HG02759 (cell line): ENCODE results near the gene ARSK.
"Not testable (repeated sequence)": the region's sequence is repeated elsewhere in the genome, so short reads cannot be mapped to it uniquely, and the experiment has no call there.

Experiments
- ATAC-seq: cut with Tn5 transposase; IDR thresholded peaks from one replicate; pipeline ENCODE4 v1.9.1; 2021; ENCODE audit warnings: mild to moderate bottlenecking, moderate library complexity; ENCODE audit not compliant: unreplicated experiment

Gene ARSK

DNA sequence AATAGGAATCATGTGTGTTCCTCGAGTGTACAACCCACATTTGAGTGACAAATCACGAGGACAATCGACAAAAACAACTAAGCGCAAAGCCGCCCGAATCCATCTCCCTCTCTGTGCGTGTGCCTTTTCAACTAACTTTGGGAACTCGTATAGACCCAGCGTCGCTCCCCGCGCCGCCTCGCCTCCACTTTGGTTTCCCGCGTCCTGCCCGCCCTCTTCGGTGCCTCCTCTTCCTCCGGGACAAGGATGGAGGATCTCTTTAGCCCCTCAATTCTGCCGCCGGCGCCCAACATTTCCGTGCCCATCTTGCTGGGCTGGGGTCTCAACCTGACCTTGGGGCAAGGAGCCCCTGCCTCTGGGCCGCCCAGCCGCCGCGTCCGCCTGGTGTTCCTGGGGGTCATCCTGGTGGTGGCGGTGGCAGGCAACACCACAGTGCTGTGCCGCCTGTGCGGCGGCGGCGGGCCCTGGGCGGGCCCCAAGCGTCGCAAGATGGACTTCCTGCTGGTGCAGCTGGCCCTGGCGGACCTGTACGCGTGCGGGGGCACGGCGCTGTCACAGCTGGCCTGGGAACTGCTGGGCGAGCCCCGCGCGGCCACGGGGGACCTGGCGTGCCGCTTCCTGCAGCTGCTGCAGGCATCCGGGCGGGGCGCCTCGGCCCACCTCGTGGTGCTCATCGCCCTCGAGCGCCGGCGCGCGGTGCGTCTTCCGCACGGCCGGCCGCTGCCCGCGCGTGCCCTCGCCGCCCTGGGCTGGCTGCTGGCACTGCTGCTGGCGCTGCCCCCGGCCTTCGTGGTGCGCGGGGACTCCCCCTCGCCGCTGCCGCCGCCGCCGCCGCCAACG is 65.3 kb downstream of the ARSK start, which contains the start of gene GPR150:
Gene GPR150 (plus strand): TSS at position 58 of the 840 bp plus-strand sequence. CDS start 189 bp downstream, at position 247.
- ATAC-seq = peak; percentile 77

DNA sequence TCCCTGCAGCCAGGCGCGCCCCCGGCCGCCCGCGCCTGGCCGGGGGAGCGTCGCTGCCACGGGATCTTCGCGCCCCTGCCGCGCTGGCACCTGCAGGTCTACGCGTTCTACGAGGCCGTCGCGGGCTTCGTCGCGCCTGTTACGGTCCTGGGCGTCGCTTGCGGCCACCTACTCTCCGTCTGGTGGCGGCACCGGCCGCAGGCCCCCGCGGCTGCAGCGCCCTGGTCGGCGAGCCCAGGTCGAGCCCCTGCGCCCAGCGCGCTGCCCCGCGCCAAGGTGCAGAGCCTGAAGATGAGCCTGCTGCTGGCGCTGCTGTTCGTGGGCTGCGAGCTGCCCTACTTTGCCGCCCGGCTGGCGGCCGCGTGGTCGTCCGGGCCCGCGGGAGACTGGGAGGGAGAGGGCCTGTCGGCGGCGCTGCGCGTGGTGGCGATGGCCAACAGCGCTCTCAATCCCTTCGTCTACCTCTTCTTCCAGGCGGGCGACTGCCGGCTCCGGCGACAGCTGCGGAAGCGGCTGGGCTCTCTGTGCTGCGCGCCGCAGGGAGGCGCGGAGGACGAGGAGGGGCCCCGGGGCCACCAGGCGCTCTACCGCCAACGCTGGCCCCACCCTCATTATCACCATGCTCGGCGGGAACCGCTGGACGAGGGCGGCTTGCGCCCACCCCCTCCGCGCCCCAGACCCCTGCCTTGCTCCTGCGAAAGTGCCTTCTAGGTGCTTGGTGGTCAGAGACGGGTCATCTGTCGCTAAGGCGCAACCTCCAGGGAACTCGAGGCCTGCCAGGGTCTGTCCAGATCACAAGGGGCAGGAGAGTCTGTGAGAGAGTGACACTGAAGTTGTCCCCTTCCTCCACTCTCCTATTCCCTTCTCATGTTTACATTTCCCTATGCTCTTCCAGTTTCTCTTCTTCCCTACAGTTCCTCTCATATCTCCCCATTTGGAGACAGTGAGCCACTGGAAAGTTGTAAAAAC is 66.3 kb downstream of the ARSK start:
- ATAC-seq = peak; percentile 49

DNA sequence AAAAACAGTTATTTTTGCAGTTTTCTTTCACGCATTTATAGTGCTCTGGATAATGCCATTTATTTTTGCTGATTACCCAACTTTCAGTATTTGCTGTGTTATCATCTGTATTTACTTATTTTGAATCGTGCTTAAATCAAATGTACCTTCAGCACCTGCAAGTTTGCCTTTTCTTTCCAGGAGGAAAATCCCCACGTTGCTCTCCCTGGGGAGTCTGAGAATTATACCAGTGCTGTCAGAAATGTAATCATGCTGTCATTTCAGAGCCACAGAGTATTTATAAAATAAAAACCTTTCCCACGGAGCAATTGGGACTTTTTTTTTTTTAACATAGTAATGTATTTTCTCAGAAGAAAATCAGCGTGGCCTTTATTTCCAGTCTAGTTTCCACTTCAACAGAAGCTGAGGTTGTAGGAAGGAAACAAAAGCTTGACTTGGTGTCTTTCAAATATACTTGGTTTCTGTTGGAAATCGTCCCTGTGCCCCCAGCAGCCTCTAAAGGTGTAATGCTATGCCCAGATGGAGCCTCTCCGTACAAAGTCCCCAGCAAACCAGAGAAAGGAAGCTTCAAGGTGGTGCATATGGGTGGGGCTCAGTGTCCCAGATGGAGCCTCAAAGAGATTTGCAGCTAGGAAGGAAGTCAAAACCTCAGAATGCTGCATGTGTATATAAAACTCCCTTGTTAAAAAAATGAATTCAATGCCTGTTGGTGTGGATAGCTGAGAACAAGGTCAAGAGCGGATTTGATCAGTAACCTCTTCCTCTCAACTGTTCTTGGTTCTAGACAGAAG is 67.1 kb downstream of the ARSK start:
- no peak for ATAC-seq

DNA sequence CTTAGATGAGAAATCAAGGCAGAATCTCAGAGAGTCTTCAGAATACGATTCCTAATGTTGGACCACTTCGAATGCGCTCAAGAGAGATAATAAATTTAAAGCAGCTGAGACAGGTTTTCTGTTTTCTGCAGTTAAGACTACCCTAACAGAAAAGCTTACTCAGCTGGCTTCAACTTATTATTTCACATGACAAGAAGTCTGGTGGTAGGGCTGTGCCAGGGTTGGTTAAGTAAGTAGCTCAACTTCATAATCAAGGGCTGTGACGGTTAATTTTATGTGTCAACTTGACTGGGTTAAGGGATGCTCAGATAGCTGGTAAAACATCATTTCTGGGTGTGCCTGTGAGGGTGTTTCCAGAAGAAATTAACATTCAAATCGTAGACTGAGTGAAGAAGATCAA is 68.8 kb downstream of the ARSK start:
- no peak for ATAC-seq

DNA sequence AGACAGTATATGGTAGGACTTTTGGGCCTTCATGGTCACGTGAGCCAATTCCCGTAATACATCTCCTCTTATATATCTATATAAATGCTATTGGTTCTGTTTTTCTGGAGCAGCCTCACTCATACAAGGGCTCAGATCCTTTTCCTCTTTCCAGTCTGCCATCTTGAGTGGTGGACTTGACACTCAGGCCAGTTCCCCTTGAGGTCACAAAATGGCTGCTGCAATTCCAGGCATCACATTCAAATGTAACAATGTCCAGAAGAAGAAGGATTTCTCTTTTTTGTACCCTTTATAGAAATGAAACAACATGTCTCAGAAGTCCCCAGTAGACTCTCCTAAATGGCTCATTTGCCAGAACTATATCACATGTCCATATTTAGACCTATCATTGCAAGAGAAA is 69.5 kb downstream of the ARSK start:
- ATAC-seq = no peak

DNA sequence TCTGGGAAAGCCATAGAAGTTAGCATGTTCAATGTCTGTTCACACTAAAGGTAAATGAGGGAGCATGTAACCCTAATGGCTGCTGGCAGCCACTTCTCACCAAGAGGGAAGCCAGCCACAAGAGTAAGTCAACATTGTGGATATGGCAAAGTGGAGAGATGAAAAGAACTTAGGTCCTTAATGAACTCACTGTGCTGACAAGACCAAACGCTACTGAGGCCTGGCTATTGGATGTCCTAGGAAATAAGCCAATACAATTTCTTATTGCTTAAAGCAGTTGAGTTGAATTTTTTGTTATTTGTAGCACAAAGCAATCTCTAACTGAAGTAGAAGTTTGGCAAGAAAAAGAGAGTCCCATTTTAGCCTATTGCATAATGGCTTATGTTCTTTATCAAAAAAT is 71.8 kb downstream of the ARSK start:
- ATAC-seq = no peak

DNA sequence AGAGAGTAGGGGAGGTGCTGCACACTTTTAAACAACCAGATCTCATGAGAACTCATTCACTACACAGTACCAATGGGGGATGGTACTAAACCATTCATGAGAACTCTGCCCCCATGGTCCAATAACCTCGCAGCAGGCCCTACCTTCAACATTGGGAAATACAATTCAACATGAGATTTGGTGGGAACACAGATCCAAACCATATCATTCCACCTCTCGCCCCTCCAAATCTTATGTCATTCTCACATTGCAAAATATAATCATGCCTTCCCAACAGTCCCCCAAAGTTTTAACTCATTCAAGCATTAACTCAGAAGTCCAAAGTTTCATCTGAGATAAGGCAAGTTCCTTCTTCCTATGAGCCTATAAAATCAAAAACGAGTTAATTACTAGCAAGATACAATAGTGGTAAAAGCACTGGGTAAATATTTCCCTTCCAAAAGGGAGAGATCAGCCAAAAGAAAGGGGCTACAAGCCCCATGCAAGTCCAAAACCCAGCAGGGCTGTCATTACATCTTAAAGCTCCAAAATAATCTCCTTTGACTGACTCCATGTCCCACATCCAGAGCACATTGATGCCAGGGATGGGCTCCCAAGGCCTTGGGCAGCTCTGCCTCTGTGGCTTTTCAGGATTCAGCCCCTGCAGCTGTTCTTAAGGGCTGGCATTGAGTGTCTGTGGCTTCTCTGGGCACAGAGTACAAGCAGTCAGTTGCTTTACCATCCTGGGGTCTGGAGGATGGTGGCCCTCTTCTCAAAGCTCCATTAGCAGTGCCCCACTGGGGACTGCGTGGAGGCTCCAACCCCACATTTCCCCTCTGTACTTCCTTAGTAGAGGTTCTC is 73.3 kb downstream of the ARSK start:
- ATAC-seq = no peak

DNA sequence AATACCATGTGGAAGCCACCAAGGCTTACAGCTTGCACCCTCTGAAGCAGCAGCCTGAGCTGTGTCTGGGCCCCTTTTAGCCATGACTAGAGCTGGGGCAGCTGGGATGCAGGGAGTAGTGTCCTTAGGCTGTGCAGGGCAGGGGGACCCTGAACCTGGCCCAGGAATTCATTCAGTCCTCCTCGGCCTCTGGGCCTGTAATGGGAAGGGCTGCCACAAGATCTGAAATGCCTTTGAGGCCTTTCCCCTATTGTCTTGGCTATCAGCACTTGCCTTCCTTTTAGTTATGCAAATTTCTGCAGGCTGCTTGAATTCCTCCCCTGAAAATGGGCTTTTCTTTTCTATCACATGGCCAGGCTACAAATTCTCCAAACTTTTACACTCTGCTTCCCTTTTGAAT is 74.0 kb downstream of the ARSK start:
- no peak for ATAC-seq

DNA sequence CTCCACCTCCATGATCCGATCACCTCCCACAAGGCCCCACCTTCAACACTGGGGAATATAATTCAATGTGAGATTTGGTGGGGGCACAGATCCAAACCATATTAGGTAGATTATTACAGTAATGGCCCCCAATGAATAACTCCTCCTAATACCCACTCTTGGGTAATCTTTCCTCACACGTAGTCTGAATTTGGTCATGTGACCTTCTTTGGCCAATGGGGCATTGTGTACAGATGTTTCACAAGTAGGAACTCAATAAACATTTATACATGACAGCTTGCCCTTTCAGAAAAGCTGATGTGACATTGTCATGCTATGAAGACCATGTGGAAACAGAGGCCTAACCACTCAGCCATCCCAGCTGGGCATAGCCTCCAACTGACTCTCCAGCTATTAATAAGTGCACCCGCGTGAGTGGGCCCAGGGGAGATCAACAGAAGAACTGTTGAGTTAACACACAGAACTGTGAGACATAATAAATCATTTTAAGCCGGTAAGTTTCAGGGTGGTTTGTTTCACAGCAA is 75.6 kb downstream of the ARSK start:
- no peak for ATAC-seq

DNA sequence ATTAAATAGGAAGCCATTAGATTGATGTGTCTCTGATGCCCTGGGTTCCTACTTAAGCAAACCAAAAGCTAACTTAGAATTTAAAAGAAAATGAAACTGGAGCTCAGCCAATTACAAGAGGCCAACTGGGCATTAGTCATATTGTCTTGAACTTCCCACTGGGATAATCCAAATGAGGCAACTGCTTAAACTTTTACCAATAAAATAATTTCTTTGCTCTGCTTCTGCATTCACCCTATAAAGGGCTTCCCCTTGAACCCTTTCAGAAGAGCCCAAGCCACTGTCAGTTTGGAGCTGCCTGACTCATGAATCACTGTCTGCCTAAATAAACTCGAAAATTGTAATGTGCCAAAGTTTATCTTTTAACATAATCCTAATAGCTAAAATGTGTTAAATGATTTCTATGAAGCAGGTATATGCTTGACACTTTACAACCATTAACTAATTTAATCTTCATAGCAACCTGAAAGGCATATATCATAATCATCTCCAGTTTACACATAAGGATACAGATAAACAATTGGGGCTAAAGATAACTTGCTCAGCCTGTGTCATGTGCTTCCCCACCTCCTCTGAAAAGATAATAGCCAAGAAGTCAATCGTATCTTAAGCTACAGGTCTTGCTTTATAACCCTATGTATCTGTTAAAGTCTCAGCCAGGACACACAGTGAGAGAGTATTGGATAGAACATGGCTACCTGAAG is 76.5 kb downstream of the ARSK start:
- ATAC-seq = no peak

DNA sequence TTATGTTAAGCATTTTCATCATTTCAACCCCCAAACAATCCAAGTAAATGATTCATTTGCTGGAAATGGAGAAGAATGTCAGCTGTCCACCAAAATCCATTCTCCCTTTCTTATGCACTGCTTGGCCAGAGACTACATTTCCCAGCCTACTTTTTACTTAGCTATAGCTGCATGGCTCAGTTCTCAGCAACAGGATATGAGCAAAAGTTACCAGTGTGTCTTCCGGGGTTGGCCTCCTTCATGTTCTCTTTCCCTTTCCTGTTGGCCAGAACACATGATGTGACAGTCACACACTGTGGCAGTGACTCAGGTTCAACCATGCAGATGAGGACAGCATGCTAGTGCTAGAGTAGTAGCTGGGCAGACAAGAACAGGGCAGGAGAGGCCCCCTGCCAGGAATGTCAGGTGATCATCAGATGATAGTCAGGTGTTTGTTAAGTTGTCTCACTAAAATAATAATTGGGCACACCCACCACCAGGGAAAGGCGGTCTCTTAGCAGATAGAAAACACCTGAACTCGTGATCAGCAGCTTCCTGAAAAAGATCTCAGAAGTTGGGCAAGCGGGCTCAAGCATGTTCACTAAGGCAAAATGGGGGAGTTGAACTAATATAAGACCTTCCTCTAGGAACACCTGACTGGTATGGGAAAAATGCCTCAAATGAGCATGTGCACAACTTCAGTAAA is 77.2 kb downstream of the ARSK start:
- ATAC-seq = peak; percentile 92

DNA sequence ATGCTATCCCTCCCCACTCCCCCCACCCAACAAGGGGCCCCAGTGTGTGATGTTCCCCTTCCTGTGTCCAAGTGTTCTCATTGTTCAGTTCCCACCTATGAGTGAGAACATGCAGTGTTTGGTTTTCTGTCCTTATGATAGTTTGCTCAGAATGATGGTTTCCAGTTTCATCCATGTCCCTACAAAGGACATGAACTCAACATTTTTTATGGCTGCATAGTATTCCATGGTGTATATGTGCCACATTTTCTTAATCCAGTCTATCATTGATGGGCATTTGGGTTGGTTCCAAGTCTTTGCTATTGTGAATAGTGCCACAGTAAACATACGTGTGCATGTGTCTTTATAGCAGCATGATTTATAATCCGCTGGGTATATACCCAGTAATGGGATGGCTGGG is 78.0 kb downstream of the ARSK start:
- not testable (repeated sequence) for ATAC-seq

DNA sequence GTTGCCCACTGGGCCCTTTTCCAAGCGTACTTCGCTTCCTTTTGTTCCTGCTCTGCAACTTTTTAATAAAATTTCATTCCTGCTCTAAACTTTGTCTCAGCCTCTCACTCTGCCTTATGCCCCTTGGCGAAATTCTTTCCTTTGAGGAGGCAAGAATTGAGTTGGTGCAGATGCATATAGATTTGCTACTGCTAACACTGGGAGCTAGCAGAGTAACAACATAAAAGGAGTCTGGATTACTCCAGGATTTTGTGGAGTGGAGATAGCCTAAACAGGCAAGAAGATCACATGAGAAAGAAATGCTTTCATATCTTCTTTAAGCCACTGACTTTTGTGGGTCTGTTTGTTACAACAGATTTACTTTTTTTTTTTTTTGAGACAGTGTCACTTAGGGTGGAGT is 78.8 kb downstream of the ARSK start:
- no peak for ATAC-seq

DNA sequence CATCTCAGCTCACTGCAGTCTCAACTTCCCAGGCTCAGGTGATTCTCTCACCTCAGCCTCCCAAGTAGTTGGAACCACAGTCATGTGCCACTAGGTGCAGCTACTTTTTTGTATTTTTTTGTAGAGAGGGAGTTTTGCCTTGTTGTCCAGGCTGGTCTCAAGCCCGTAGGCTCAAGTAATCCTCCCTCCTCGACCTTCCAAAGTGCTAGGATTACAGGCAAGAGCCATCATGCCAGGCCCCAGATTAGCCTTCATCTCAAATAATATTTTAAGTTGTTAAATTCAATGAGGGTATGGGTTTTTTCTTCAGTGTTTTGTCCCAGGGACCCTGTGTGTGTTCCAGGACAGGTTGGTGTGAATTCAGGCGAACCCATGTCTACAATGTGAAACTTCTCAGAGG is 79.2 kb downstream of the ARSK start:
- ATAC-seq = no peak

DNA sequence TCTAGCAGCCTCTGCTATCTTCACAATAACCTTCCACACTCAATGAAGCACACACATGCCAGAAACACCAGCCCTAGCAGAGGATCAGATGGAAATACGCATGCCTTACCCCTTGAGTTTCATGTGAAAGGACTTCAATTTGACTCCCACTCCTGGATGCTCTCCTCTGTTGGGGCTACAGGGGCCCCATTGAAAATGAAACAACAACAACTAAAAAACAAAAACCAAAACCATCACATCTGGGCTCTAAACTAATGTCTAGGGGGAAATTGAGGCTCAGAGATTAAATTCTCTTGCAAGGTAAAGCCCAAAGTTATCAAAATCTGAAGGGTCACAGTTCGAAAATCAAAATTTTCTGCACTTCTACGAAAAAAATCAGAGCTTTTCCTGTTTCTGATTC is 83.7 kb downstream of the ARSK start:
- no peak for ATAC-seq

DNA sequence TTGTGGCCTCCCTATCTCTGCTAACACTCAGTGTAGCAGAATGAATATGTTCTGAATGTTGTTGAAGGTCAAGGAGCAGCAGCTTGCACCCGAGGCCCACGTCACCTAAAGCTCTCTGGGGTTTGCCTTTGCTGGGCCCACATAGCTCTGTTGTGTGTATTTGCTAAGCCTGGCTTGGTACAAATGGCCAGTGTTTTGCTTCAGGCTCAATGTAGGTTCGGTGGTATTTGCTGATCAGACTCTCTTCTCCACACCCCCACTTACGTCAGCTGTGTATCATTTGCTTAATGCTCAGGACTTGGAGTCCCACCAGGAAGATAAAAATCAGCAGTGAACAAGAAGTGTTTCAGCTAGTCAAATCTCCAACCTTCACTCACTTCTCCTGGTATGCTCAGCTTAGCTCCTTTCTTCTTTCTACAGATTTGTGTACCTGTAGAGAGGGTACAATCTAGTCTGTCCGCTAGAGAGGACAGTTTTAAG is 86.9 kb downstream of the ARSK start:
- ATAC-seq = no peak

DNA sequence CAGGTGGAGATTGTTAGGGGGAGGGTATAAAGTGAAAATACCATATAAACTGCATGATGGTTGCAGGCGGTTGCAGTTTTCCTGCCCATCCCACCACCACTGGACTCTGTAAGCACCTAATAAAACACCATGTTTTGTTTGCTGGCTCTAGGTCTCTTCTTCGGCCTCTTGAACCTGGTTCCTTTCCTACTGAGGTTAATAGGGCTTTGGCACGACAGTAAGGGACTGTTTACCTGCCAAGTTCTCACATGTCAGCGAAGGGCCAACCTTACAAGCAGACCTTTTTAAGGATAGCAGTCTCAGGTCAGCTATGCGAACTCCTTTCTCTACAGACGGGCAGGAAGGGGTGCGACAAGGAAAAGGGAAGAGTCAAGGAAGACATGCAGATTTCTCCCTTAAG is 88.3 kb downstream of the ARSK start:
- no peak for ATAC-seq

DNA sequence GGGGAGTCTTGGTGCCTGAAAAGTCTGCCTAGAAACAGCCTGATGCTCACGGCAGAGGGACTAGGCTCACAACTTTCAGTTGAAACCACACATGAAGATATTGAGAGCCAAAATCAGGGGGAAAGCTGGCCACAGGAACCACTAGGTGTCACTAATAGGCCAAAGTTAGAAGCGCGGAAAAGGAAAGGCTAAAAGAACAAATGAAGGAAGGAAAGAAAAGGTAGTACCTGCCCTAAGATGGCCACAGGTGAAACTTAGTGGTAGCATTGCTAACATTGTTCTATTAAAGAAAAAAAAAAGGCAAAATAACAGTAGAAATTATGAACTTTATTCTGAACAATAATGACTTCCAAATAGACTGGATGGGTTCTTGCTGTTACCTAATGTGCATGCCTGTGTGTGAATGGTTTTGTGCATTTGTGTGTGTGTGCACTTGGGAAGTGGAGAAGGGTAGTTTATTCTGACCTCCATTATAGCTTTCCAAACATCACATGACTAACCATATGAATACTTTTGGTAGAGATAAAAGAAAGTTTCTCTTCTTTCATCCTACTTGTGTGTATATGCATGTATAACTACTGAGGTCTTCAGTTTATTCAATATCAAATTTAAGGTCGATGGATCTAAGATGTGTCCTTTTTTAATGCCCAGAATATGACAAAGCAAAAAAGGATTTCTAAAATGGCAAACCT is 89.6 kb downstream of the ARSK start:
- ATAC-seq = peak; percentile 25
